NT2/D1 (cell line): Measurements from ENCODE around the gene MYRF.

Experiments used
- SUZ12 ChIP-seq: IDR thresholded peaks from 2 replicates; pipeline ENCODE4 v1.6.1; 2011; ENCODE audit not compliant: insufficient read length, insufficient read depth; ENCODE audit errors: extremely low read depth
- YY1 ChIP-seq: IDR thresholded peaks from 2 replicates; pipeline ENCODE4 v1.6.1; 2011; ENCODE audit not compliant: insufficient read length, insufficient read depth
- ZNF274 ChIP-seq: IDR thresholded peaks from 2 replicates; pipeline ENCODE4 v1.6.1; 2011; ENCODE audit warnings: mild to moderate bottlenecking, low read depth, low read length

- TF ChIP-seq ZNF274: no peak
- no peak for TF ChIP-seq SUZ12
- TF ChIP-seq YY1: no peak
Measured at GRCh38 chr11:61710019-61710418, 42.4 kb upstream of the MYRF start.
